Measurements from ENCODE around the gene TMEM179. TPM values are rescaled to one million over a fixed set of nuclear protein-coding genes. Genes with fewer than 3 reads are reported as not detected.
"Not testable (repeated sequence)": the region's sequence is repeated elsewhere in the genome, so short reads cannot be mapped to it uniquely, and the experiment has no call there.

Gene TMEM179
- total and polyA plus RNA-seq, 8 donors, result 1.1 to 35.3 (median 3.3) TPM

- Histone ChIP-seq H3K4me1 (peaks cover 0 to 6% (median 0%) of the 10 kb centered on the region in 3 donors), H3K4me3 (no peak overlapping the region), H3K36me3 (no peaks in the 10 kb centered on the region), H3K9me3 (no peaks in the 10 kb centered on the region), H3K27ac (no peak overlapping the region), H3K27me3 (peaks cover 0 to 3% (median 0%) of the 10 kb centered on the region in 4 donors)
- no peak for TF ChIP-seq CTCF (IDR thresholded peaks at IDR 0.05)
- 54 to 63% methylated on average over 5 of the region's 5 CpGs for WGBS, 2 donors
- no peak for DNase-seq
- no peak for FAIRE-seq
- intact Hi-C loops (cut with DNase I), result loop anchor here in 1 of 3 donors (5.0 kb wide), 1 partner anchor 500 kb away; the partner anchor contains the start of gene KIF26A
- no peak for ATAC-seq
Observed at GRCh38 chr14:104637546-104638003, 33.0 kb upstream of the TMEM179 start.

- intact Hi-C loops (cut with DNase I), result loop anchor here in 1 of 3 donors (5.0 kb wide), 1 partner anchor 500 kb away; the partner anchor contains the start of gene KIF26A
Observed at GRCh38 chr14:104636846-104637545, 32.4 kb upstream of the TMEM179 start.

GRCh38 chr14:104636131-104636530, 31.6 kb upstream of the TMEM179 start:
- intact Hi-C loops (cut with DNase I), result loop anchor here in 1 of 3 donors (5.0 kb wide), 1 partner anchor 499 kb away; the partner anchor contains the start of gene KIF26A
- FAIRE-seq, result no peak
- no peak for DNase-seq
- Histone ChIP-seq H3K36me3 (no peaks in the 10 kb centered on the region), H3K27ac (no peak overlapping the region), H3K27me3 (peaks cover 0 to 3% (median 0%) of the 10 kb centered on the region in 4 donors), H3K9me3 (no peaks in the 10 kb centered on the region), H3K4me3 (no peak overlapping the region), H3K4me1 (peaks cover 0 to 6% (median 0%) of the 10 kb centered on the region in 3 donors)
- no peak for TF ChIP-seq CTCF (IDR thresholded peaks at IDR 0.05)
- 70 to 85% methylated on average over 11 of the region's 11 CpGs for WGBS, 2 donors
- no peak for ATAC-seq

More at GRCh38 chr14:104636846-104637545, 32.4 kb upstream of the TMEM179 start:
- not testable (repeated sequence) for ATAC-seq, H3K9me3 ChIP-seq, FAIRE-seq, H3K4me1 ChIP-seq, H3K4me3 ChIP-seq, H3K27me3 ChIP-seq, H3K27ac ChIP-seq, DNase-seq, H3K36me3 ChIP-seq
- WGBS, 2 donors, result 72 to 82% methylated on average over 31 to 39 of the region's 39 CpGs

GRCh38 chr14:104635717-104636116, 31.1 kb upstream of the TMEM179 start:
- no peak for ATAC-seq
- no peak for FAIRE-seq
- DNase-seq, result no peak
- intact Hi-C loops (cut with DNase I), result loop anchor here in 1 of 3 donors (5.0 kb wide), 1 partner anchor 498 kb away; the partner anchor contains the start of gene KIF26A
- Histone ChIP-seq H3K27ac (no peak overlapping the region), H3K9me3 (no peaks in the 10 kb centered on the region), H3K27me3 (peaks cover 0 to 3% (median 0%) of the 10 kb centered on the region in 4 donors), H3K4me1 (peaks cover 0 to 6% (median 0%) of the 10 kb centered on the region in 3 donors), H3K4me3 (no peak overlapping the region), H3K36me3 (no peaks in the 10 kb centered on the region)
- 69 to 81% methylated on average over 13 of the region's 14 CpGs for WGBS, 2 donors
- no peak for TF ChIP-seq CTCF (IDR thresholded peaks at IDR 0.05)

GRCh38 chr14:104634886-104635570, 30.5 kb upstream of the TMEM179 start:
- H3K27me3 ChIP-seq, result peaks cover 0 to 3% (median 0%) of the 10 kb centered on the region in 4 donors
- peaks cover 0 to 6% (median 0%) of the 10 kb centered on the region in 3 donors for H3K4me1 ChIP-seq
- DNase-seq (no peak), ATAC-seq (no peak), FAIRE-seq (no peak)
- H3K27ac ChIP-seq, result no peak overlapping the region
- H3K36me3 ChIP-seq, result no peaks in the 10 kb centered on the region
- no peak overlapping the region for H3K4me3 ChIP-seq
- TF ChIP-seq CTCF (IDR thresholded peaks at IDR 0.05), result no peak
- intact Hi-C loops (cut with DNase I), result loop anchor here in 1 of 3 donors (5.0 kb wide), 1 partner anchor 498 kb away; the partner anchor contains the start of gene KIF26A
- H3K9me3 ChIP-seq, result no peaks in the 10 kb centered on the region
- WGBS, 2 donors, result 68 to 80% methylated on average over 21 to 26 of the region's 26 CpGs

Data from pancreas (tissue), 10 donors.